ENCODE measurements around the gene SECISBP2. TPM values are rescaled to one million over a fixed set of nuclear protein-coding genes. Genes with fewer than 3 reads are reported as not detected.

Gene SECISBP2
- total and polyA plus RNA-seq, 2 donors (not counting 1 experiment from before 2014, with no cell fraction given): 23.0 to 33.0 TPM

GRCh38 chr9:89380437-89381307, 62.4 kb downstream of the SECISBP2 start:
- no peaks in the 10 kb centered on the region for H3K79me2 ChIP-seq (ENCODE audit: control insufficient read depth, insufficient read depth, low read length)
- TF ChIP-seq, protein P1, sequence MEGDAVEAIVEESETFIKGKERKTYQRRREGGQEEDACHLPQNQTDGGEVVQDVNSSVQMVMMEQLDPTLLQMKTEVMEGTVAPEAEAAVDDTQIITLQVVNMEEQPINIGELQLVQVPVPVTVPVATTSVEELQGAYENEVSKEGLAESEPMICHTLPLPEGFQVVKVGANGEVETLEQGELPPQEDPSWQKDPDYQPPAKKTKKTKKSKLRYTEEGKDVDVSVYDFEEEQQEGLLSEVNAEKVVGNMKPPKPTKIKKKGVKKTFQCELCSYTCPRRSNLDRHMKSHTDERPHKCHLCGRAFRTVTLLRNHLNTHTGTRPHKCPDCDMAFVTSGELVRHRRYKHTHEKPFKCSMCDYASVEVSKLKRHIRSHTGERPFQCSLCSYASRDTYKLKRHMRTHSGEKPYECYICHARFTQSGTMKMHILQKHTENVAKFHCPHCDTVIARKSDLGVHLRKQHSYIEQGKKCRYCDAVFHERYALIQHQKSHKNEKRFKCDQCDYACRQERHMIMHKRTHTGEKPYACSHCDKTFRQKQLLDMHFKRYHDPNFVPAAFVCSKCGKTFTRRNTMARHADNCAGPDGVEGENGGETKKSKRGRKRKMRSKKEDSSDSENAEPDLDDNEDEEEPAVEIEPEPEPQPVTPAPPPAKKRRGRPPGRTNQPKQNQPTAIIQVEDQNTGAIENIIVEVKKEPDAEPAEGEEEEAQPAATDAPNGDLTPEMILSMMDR (conservative IDR thresholded peaks at IDR 0.05 in 1 of 2, IDR thresholded peaks at IDR 0.05 in 1 of 2; ENCODE audit: low read depth in 1 of 2, low read length in 2 of 2): no peak
- no peak for TF ChIP-seq EZH2 (IDR thresholded peaks at IDR 0.05; ENCODE audit: low read length, missing control alignments)
- no peak overlapping the region for H3K9ac ChIP-seq (ENCODE audit: insufficient read depth, low read length)
- H3K27ac ChIP-seq (ENCODE audit: insufficient read depth, low read length): no peak overlapping the region
- DNase-seq (ENCODE audit: low read depth in 2 of 2): peak in 1 of 2 donors; percentile 14
- H4K20me1 ChIP-seq (ENCODE audit: control insufficient read depth, extremely low read depth, insufficient read depth, low read length): no peaks in the 10 kb centered on the region
- H3K4me1 ChIP-seq (ENCODE audit: control insufficient read depth, extremely low read depth, insufficient read depth, low read length): no peaks in the 10 kb centered on the region
- no peak overlapping the region for H3K4me2 ChIP-seq (ENCODE audit: extremely low read depth, insufficient read depth, low read length)
- no peak overlapping the region for H2AFZ ChIP-seq (ENCODE audit: low read length)
- H3K4me3 ChIP-seq (replicated peaks in 1 of 4; ENCODE audit: control extremely low read depth in 1 of 4, insufficient read depth in 1 of 4, low read depth in 3 of 4, low read length in 4 of 4): no peak overlapping the region
- H3K9me3 ChIP-seq (ENCODE audit: control insufficient read depth, insufficient read depth, low read depth, low read length): no peaks in the 10 kb centered on the region
- no peaks in the 10 kb centered on the region for H3K36me3 ChIP-seq (ENCODE audit: control insufficient read depth, insufficient read depth, low read length)
- no peaks in the 10 kb centered on the region for H3K27me3 ChIP-seq (ENCODE audit: control insufficient read depth, insufficient read depth, low read length)

- no peak for DNase-seq (ENCODE audit: low read depth in 2 of 2)
- H3K4me3 ChIP-seq (replicated peaks in 1 of 4; ENCODE audit: control extremely low read depth in 1 of 4, insufficient read depth in 1 of 4, low read depth in 3 of 4, low read length in 4 of 4): no peak overlapping the region
- H4K20me1 ChIP-seq (ENCODE audit: control insufficient read depth, extremely low read depth, insufficient read depth, low read length): no peaks in the 10 kb centered on the region
- H3K9me3 ChIP-seq (ENCODE audit: control insufficient read depth, insufficient read depth, low read depth, low read length): no peaks in the 10 kb centered on the region
- H2AFZ ChIP-seq (ENCODE audit: low read length): no peak overlapping the region
- H3K36me3 ChIP-seq (ENCODE audit: control insufficient read depth, insufficient read depth, low read length): no peaks in the 10 kb centered on the region
- H3K4me2 ChIP-seq (ENCODE audit: extremely low read depth, insufficient read depth, low read length): no peak overlapping the region
- H3K79me2 ChIP-seq (ENCODE audit: control insufficient read depth, insufficient read depth, low read length): no peaks in the 10 kb centered on the region
- no peaks in the 10 kb centered on the region for H3K4me1 ChIP-seq (ENCODE audit: control insufficient read depth, extremely low read depth, insufficient read depth, low read length)
- TF ChIP-seq, protein P1 (conservative IDR thresholded peaks at IDR 0.05 in 1 of 2, IDR thresholded peaks at IDR 0.05 in 1 of 2; ENCODE audit: low read depth in 1 of 2, low read length in 2 of 2): no peak
- TF ChIP-seq EZH2 (IDR thresholded peaks at IDR 0.05; ENCODE audit: low read length, missing control alignments): no peak
- no peaks in the 10 kb centered on the region for H3K27me3 ChIP-seq (ENCODE audit: control insufficient read depth, insufficient read depth, low read length)
- H3K27ac ChIP-seq (ENCODE audit: insufficient read depth, low read length): no peak overlapping the region
- no peak overlapping the region for H3K9ac ChIP-seq (ENCODE audit: insufficient read depth, low read length)
These were observed 63.0 kb downstream of the SECISBP2 start for GRCh38 chr9:89381308-89381609.

DNA sequence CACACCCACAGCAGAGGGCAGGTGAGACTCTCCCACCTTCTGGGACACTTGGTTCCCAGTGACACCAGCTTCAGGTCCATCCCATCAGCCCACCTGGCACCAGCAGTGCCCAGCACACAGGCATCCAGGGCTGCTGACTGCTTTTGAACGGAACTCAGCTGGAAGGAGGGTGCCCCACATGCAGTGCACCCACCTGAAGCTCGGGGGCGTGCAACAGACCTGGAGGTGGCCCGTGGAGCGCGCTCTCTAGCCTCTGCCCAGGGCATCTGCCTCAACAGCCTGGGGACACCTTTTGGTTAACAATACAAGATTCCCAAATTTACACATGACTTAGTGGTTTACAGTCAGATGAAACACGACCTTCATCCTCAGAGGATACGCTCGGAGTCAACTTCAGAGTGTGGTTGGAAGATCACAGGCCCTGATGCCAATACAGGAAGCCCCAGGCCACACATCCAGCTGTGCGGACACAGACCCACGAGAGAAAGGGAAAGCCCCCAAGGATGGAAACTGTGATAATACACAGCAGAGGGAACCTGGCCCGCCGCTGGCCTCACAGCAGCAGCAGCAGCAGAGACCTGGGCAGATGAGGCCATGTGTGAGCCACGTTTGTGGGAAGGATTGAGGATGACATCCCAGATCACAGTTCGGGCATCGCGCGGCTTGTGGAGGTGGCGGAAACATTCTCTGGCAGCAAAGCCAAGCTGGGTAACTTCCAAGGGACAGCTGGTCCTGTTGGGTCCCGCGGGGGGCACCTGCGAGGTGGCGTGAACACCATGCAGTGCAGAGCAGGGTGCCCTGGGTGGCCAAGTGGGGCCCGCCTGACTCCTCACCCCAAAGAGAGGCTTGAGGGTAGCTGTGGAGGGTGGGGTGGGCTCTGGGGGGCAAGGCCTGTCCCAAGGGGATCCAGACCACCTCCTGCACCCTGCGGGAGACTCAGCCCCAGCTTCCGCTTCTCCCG, 64.0 kb downstream of the SECISBP2 start:
- Histone ChIP-seq H3K79me2 (ENCODE audit: control insufficient read depth, insufficient read depth, low read length) (no peaks in the 10 kb centered on the region), H3K4me2 (ENCODE audit: extremely low read depth, insufficient read depth, low read length) (no peak overlapping the region), H4K20me1 (ENCODE audit: control insufficient read depth, extremely low read depth, insufficient read depth, low read length) (no peaks in the 10 kb centered on the region), H3K9me3 (ENCODE audit: control insufficient read depth, insufficient read depth, low read depth, low read length) (no peaks in the 10 kb centered on the region), H3K27ac (ENCODE audit: insufficient read depth, low read length) (no peak overlapping the region), H3K4me3 (replicated peaks in 1 of 4; ENCODE audit: control extremely low read depth in 1 of 4, insufficient read depth in 1 of 4, low read depth in 3 of 4, low read length in 4 of 4) (no peak overlapping the region), H3K9ac (ENCODE audit: insufficient read depth, low read length) (no peak overlapping the region), H2AFZ (ENCODE audit: low read length) (no peak overlapping the region), H3K36me3 (ENCODE audit: control insufficient read depth, insufficient read depth, low read length) (no peaks in the 10 kb centered on the region), H3K4me1 (ENCODE audit: control insufficient read depth, extremely low read depth, insufficient read depth, low read length) (no peaks in the 10 kb centered on the region), H3K27me3 (ENCODE audit: control insufficient read depth, insufficient read depth, low read length) (no peaks in the 10 kb centered on the region)
- TF ChIP-seq EZH2 (IDR thresholded peaks at IDR 0.05; ENCODE audit: low read length, missing control alignments): no peak
- TF ChIP-seq, protein P1 (conservative IDR thresholded peaks at IDR 0.05 in 1 of 2, IDR thresholded peaks at IDR 0.05 in 1 of 2; ENCODE audit: low read depth in 1 of 2, low read length in 2 of 2): no peak
- DNase-seq (ENCODE audit: low read depth in 2 of 2): no peak

Data from fibroblast of lung (primary cell).